Stimulated activated CD4-positive, alpha-beta T cell treated with anti-CD3 and anti-CD28 coated beads, Interleukin-15, amount 100 ng/mL, for 48 hours (primary cell): ENCODE results near the gene ZNF341.
A peak's percentile ranks its signal among the peaks of the same experiment; 100 is the strongest.

Experiments used
- DNase-seq, 2 donors: peaks; one replicate each; pipeline ENCODE4 v3.0.0-alpha.2; 2020; ENCODE audit warnings: low read depth in 2 of 2

Gene ZNF341

DNA sequence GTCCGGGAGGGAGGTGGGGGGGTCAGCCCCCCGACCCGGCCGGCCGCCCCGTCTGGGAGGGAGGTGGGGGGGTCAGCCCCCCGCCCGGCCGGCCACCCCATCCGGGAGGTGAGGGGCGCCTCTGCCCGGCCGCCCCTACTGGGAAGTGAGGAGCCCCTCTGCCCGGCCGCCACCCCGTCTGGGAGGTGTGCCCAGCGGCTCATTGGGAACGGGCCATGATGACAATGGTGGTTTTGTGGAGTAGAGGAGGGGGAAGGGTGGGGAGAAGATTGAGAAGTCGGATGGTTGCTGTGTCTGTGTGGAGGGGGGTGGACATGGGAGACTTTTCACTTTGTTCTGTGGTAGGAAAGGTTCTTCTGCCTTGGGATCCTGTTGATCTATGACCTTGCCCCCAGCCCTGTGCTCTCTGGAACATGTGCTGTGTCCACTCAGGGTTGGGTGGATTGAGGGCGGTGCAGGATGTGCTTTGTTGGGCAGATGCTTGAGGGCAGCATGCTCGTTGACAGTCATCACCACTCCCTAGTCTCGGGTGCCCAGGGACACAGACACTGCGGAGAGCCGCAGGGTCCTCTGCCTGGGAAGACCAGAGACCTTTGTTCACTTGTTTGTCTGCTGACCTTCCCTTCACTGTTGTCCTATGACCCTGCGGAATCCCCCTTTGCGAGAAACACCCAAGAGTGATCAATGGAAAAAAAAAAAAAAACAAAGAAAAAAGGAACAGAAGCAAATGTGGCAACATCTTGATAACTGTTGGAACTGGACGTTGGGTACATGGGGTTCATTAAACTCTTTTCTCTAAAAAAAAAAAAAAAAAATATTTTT lies 30.0 kb upstream of the ZNF341 start:
- no peak for DNase-seq

DNA sequence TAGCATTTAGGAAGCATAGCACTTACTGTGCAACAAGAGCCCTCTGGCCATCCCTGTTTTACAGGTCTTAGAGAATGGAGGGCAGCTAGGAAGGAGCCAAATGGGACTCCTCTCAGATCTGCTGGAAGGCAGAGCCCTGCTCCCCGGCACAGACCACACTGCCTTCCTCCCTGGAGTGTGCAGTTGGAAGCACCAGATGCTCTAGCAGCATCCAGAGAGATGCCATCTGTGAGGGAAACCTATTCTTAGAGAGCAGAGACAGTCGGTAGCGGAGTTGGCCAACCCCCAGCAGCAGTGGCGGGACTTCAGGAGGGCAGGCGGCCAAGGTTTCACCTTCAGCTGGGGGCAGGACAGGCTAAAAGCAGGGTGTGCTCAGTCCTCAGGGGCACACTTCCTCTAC lies 28.9 kb upstream of the ZNF341 start:
- DNase-seq = no peak

DNA sequence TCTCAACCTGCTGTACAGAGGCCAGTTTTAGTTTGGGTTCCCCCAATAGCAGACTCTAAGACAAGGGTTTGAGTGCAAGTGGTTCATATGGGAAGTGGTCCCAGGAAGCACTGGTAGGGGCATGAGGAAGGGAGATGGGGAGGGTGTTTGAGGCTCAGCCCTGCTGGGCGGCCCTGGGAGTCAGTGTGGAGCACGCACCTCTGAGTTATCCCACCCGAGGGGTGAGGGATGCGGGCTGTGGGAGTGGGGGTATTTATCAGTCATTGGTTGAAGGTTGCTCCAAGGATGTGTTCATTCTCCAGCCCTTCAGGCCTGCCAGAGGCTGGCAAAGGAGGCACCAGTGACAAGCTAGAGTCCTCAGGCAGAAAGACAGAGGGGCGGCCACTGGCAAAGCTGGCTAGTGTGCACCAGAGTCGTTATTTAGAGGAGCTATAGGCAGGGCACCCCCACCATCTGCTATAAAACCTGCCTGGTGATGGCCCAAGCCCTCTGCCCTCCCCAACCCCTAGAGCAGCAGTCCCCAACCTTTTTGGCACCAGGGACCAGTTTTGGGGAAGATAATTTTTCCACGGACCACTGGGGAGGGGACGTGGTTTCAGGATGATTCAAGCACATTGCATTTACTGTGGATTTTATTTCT lies 28.2 kb upstream of the ZNF341 start:
- DNase-seq = no peak

DNA sequence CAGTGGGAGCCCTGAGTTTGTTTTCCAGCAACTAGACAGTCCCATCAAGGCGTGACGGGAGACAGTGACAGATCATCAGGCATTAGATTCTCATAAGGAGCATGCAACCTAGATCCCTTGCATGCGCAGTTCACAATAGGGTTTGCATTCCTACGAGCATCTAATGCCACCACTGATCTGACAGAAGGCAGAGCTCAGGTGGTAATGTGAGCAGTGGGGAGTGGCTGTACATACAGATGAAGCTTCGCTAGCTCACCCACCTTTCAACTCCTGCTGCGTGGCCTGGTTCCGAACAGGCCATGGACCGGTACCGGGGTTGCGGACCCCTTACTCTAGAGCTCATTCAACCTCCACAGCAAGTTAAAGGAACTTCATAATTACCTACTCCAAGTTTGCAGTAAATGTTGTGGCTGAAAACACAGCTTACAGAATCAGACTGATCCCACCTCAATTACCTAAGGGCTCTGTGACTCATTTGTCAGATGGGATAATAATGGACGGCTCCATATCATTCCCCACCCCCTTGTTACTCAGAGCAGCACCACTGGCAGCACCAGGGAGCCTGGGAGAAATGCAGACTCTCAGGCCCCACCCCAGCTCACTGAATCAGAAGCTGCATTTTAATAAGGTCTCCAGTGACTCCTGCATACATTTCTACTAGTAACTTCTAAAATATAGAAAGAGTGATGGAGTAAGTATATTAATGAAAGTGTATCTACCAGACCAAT lies 27.4 kb upstream of the ZNF341 start:
- DNase-seq = no peak

DNA sequence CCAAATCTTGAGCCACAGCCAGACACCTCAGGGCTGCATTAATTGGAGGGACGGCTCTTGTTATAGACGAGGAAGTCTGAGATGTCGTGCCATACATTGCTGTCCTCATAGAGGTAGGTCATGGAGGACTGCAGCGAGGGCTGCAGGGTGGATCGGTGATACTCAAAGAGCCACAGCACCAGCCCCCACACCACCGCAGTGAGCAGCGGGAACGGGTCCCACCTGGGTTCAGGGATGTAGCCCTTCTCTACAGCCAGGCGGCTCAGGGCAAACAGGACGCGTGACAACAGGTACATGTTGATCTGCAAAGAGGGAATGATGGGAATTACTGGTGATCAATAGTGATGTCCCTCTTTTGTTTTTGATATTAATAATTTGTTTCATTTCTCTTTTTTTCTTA lies 24.1 kb upstream of the ZNF341 start:
- no peak for DNase-seq

DNA sequence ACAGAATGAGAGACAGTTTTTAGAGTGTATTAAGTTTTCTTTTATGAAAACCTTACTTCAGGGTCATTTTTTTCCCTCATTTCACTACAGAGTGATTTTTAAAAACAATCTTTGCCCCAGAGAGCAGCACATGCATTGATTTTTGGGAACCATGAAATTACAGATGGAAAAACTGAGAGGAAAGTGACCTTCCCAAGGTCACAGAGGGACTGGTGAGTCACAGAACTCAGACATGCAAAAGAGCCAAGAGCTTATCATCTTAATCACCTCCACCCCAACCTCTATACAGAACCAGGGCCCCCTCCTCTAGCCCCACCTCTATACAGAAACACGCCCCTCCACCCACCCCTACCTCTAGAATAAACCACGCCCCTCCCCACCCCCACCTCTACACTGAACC lies 22.4 kb upstream of the ZNF341 start:
- no peak for DNase-seq

DNA sequence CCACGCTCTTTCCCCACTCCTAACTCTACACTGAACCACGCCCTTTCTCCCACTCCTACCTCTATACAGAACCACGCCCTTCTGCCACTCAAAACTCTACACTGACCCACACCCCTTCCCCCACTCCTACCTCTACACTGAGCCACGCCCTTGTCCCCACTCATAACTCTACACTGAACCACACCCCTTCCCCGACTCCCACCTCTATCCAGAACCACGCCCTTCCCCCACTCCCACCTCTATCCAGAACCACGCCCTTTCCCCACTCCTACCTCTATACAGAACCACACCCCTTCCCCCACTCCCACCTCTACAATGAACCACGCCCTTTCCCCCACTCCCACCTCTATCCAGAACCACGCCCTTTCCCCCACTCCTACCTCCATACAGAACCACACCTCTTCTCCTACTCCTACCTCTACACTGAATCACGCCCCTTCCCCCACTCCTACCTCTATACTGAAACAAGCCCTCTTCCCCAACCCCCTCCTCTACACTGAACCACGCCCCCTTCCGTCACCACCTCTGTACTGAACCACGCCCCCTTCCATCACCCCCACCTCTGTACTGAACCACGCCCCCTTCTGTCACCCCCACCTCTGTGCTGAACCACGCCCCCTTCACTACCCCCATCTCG lies 21.8 kb upstream of the ZNF341 start:
- no peak for DNase-seq

DNA sequence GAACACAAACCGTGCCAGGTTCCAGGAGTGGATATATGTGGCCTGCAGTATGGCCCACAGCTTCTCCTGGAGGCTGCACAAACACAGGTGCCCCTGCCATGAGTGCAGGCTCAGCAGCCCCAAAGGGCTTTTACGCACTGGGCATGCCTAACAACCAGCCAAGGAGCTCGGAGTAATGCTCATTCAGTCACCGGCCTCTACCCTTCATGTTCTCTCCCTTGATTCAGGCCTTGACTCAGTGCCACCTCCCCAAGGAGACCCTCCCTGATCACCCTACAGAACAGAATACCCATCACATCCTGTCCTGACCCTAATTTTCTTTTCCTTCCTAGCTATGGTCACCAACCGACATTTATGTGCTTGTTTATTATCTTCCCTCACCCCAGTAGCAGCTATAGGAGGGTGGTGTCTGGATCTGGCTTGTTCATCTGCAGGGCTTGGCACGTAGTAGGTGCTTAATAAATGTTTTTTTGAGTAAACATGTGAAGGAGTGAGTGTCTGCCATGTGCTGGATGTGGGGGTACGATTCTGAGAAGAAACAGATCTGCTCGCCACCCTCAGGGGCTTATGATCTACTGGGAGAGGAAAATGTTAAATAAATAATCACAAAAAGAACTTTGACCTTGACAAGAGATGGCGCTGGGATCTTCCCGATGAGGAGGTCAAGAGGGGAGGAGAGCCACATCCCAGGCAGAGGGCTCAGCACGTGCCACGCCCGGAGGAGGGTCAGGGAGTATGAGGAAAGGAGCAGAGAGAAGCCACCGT lies 20.9 kb upstream of the ZNF341 start:
- no peak for DNase-seq

DNA sequence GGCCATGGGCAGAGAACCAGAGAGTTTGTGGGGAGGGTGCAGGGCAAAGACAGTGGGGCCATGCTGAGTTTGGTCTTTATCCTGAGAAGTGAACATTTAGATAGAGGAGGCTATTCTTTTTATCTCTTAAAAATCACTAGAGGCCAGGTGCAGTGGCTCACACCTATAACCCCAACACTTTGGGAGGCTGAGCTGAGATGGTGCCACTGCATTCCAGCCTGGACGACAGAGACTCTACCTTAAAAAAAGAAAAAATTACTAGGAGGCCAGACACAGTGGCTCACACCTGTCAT lies 20.4 kb upstream of the ZNF341 start:
- DNase-seq = no peak

DNA sequence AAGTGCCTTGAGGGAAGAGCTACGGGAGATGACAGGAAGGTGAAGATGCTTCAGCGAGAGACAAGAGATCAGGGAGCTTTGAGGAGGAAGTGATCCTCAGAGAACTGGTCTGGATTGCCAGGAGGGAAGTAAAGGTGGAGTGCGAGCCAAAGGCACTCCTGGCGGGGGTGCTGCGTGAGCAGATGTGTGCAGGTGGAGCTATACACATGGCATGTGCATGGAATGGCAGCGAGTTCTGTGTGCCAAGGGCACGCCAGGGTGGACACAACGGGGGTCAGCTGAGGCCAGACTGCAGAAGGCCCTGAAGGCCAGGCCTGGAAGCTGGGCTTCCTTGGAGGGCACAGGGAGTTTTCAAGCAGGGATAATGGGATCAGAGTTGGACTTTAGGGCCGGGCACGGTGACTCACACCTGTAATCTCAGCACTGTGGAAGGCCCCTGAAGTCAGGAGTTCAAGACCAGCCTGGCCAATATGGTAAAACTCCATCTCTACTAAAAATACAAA lies 17.9 kb upstream of the ZNF341 start:
- no peak for DNase-seq

DNA sequence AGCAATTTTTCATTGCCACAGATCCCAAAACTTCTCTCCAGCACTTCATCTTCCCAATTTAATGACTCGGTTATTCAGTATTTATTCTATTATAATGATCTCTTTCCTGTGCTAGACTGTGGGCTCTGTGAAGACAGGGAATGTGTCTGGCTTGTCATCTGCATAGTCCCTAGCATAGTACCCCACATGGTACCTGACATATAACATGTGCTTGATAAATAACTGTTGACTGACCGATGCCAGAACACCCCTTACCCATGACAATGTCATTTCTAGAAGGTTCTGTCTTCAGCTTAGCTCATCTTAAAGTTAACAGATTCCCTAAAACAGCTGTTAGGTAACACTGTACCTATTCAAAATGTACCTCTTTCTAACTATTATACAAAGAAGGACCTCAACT lies 15.3 kb upstream of the ZNF341 start:
- DNase-seq = no peak

DNA sequence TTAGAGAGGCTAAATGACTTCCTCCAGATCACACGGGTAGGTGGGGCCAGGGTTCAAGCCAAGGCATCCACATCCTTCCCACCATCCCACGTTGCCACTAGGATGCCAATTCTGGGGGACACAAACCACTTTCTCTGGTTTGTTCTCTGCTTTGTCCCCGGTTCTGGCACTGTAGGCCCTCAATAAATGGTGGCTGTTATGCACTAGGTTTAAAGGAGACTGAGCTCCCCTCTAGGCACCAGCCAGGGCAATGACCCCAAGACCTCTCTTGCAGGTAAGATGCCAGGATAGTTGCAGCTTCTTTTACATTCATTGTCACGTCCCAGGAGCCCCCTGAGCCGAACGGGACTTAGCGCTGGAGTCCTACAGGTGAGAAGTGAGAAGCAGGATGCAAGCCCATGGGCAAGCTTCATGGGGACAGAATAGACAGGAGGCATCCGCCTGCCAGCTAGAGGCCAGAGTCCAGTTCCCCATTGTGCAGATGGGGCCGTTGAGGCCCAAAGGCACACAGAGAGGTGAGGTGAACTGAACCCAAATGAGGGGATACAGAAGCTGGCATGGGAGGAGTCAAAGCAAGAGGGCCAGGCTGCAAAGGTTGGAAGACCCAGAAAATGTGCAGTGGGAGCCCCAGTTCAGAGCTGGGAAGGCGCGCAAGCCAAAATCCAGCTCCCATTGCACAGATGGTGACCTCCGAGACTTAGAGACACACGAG lies 12.4 kb upstream of the ZNF341 start:
- no peak for DNase-seq

DNA sequence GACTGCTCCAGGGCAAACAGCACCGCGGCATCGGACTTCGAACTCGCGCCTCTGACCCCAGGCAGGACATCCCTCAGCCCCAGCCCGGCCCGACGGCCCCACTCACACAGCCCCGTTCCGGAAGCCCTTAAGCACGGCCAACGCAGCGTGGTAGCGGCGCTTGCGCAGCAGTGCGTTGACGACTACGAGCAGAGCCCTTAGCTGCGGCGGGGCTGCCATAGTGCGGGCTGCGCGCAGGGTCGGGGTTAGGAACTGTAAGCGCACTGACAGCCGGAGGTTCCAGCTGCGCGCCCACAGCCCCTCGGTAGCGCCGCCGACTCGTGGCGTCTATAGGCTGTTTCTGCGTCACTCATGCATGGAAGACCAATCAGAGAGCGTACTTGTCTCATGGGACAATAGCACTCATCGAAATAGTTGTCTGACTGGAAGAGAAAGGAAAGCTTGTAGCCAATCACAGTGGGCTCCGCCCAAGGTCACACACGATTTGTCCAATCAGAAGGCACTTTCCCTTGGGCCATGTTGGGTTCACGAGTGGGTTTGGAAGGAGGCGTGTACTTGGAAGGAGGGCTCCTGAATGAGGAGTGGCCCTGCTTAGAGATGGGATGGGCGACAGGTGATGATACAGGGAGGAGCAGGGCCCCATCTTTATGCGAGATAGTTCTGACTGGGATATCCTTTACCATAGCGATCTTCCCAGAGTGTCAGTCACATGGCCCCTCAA lies 11.6 kb upstream of the ZNF341 start, which contains the start of gene PXMP4:
TSS of gene PXMP4 (minus strand) at position 322 of the 721 bp plus-strand sequence. CDS start at position 219, 103 bp downstream.
- peak; percentile 79 to 84 for DNase-seq

DNA sequence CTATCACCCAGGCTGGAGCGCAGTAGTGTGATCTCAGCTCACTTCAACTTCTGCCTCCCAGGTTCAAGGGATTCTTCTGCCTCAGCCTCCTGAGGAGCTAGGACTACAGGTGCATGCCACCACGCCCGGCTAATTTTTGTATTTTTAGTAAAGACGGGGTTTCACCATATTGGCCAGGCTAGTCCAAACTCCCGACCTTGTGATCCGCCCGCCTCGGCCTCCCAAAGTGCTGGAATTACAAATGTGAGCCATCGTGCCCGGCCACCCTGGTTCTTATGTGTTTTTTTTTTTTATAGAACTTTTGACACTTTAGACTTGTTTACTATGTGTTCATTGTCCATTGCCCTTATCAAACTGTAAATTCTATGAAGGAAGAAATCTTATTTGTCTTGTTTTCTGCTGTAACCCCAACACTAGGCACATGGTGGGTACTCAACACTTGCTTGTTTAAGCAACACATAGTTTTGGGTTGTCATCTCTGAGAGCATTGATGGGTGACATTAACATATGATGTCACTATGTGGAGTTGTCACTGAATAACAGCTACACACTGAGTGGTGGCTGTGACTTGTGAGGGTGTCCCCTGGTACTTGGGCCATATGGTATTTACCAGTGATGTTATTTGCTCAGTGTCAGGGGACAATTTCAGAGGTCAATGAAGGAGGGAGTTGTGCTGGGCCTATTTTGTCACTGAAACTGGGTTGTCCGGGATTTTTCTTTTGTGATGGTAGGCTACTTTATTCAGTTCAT lies 10.2 kb upstream of the ZNF341 start:
- DNase-seq = no peak

DNA sequence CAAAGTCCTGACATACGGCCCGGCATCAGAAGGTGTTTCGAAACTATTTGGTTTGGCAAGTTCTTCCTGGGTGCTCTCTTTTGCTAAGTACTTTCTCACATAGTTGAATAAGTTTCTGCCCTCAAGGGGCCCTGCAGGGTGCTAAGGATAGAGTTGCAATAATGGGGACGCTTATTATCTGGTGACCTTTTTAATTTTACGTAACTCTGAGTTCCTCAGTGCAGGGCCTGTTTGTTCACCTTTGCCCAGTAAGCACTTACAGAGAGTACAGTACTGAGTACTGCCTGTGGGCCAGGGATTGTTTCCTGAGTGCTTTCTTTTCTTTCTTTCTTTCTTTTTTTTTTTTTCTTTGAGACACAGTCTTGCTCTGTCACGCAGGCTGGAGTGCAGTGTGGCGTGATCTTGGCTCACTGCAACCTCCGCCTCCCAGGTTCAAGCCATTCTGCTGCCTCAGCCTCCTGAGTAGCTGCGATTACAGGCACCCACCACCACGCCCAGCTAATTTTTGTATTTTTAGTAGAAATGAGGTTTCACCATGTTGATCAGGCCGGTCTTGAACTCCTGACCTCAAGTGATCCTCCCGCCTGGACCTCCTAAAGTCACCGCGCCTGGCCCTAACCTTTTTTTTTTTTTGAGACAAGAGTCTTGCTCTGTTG lies 7.2 kb upstream of the ZNF341 start:
- no peak for DNase-seq

DNA sequence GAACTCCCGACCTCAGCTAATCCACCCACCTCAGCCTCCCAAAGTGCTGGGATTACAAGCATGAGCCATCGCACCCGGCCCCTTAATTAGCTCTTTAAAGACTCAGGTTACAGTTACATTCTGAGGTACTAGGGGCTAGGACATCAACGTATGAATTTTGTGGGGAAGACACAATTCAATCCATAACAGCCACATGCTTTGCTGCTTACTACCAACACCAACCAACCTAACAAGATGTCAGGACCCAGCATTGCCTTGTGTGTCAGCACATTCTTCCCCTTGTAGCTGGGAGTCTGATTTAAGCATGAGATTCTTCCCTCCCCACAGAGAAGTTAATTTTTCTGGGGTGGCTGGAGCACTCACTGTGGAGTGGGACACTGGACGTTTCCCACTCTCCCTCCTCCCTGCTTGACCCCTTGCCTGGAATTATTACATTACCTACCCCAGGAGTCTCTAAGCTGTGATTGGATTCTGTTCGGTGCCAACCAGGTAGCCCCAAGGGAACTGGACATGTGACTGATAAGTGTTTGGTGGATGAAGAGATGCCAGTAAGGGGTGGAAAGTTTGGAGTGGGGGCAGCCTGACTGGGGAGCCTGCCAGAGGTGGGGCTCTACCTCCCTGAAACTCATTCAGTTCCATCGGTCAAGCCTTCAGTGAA lies 6.1 kb upstream of the ZNF341 start:
- DNase-seq = no peak

DNA sequence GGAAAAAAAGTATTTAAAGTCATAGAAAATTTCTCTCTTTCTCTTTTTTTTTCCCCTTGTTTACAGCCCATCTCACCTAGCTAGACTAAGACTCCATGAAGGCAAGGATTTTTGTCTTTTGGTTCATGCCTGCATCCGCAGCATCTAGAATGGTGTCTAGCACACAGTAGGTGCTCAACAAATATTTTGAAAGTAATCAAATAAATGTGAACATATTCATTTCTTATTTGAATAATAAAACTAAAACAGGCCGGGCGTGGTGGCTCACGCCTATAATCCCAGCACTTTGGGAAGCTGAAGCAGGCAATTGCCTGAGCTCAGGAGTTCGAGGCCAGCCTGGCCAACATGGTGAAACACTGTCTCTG lies 4.7 kb upstream of the ZNF341 start:
- no peak for DNase-seq

DNA sequence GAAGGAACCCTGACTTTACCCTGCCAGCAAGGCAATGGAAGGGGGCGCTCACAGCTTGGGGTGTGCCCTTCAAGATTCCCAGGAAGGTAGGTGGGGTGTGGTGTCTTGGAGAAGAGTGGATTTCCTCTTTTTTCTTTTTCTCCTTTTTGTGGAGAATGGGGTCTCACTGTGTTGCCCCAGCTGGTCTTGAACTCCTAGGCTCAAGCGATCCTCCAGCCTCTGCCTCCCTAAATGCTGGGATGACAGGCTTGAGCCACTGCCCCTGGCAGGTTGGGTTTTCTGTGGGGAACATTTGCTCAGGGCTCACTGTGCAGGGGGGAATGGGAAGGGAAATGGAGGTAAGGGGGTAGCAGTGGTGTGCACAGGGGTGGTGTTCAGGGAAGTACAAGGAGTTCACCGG lies 4.0 kb upstream of the ZNF341 start:
- DNase-seq = no peak
